Hippocampal formation (tissue), 2 donors: ENCODE data around the gene ZNF784.

Experiments
- DNase-seq, 2 donors: peaks; one replicate each; lab custom pipeline; 2025; lab: John Stamatoyannopoulos, UW

ZNF784 gene

GRCh38 chr19:55602104-55603001 is 22.0 kb downstream of the ZNF784 start:
- DNase-seq, result no peak

GRCh38 chr19:55601084-55601483 is 23.3 kb downstream of the ZNF784 start:
- no peak for DNase-seq

GRCh38 chr19:55600662-55601028 is 23.7 kb downstream of the ZNF784 start:
- DNase-seq, result no peak

- peak; percentile 93 to 98 for DNase-seq
These were observed 24.3 kb downstream of the ZNF784 start, which contains the start of gene ZNF524 for GRCh38 chr19:55599842-55600661. Gene ZNF524, plus strand, starts transcription at chr19:55600288. Its CDS starts 1,825 bp downstream, at chr19:55602113.

GRCh38 chr19:55599468-55599841 is 24.9 kb downstream of the ZNF784 start, which contains the start of gene FIZ1:
Gene FIZ1, minus strand, starts transcription at chr19:55599517. Its CDS starts 1,652 bp downstream, at chr19:55597865.
- peak; percentile 98 to 99 for DNase-seq

- peak; percentile 85 to 88 for DNase-seq
These were observed 25.5 kb downstream of the ZNF784 start for GRCh38 chr19:55598719-55599467.

- DNase-seq, result no peak
These were observed 26.3 kb downstream of the ZNF784 start for GRCh38 chr19:55598034-55598433.

- DNase-seq, result no peak
These were observed 26.9 kb downstream of the ZNF784 start for GRCh38 chr19:55597501-55597921.

- DNase-seq, result no peak
These were observed 28.1 kb downstream of the ZNF784 start for GRCh38 chr19:55596304-55596703.

- no peak for DNase-seq
These were observed 29.3 kb downstream of the ZNF784 start for GRCh38 chr19:55594996-55595545.

GRCh38 chr19:55593096-55593772 is 31.1 kb downstream of the ZNF784 start:
- no peak for DNase-seq

- no peak for DNase-seq
These were observed 31.8 kb downstream of the ZNF784 start for GRCh38 chr19:55592391-55593090.

- DNase-seq, result no peak
These were observed 32.8 kb downstream of the ZNF784 start for GRCh38 chr19:55591555-55591954.

- no peak for DNase-seq
These were observed 33.7 kb downstream of the ZNF784 start for GRCh38 chr19:55590617-55591016.

- DNase-seq, result no peak
These were observed 34.3 kb downstream of the ZNF784 start for GRCh38 chr19:55590109-55590508.

GRCh38 chr19:55588738-55589137 is 35.6 kb downstream of the ZNF784 start:
- DNase-seq, result no peak

GRCh38 chr19:55586976-55587668 is 37.2 kb downstream of the ZNF784 start:
- DNase-seq, result peak; percentile 74 to 82

- DNase-seq, result peak; percentile 24 to 61
These were observed 38.6 kb downstream of the ZNF784 start for GRCh38 chr19:55585658-55586339.

GRCh38 chr19:55584871-55585270 is 39.5 kb downstream of the ZNF784 start:
- DNase-seq, result no peak
